Measurements from ENCODE around the gene SNRPD3. TPM values are rescaled to one million over a fixed set of nuclear protein-coding genes. Genes with fewer than 3 reads are reported as not detected.

Gene SNRPD3
- total and polyA plus RNA-seq, 4 donors, result 57.2 to 128 (median 85.9) TPM

DNA sequence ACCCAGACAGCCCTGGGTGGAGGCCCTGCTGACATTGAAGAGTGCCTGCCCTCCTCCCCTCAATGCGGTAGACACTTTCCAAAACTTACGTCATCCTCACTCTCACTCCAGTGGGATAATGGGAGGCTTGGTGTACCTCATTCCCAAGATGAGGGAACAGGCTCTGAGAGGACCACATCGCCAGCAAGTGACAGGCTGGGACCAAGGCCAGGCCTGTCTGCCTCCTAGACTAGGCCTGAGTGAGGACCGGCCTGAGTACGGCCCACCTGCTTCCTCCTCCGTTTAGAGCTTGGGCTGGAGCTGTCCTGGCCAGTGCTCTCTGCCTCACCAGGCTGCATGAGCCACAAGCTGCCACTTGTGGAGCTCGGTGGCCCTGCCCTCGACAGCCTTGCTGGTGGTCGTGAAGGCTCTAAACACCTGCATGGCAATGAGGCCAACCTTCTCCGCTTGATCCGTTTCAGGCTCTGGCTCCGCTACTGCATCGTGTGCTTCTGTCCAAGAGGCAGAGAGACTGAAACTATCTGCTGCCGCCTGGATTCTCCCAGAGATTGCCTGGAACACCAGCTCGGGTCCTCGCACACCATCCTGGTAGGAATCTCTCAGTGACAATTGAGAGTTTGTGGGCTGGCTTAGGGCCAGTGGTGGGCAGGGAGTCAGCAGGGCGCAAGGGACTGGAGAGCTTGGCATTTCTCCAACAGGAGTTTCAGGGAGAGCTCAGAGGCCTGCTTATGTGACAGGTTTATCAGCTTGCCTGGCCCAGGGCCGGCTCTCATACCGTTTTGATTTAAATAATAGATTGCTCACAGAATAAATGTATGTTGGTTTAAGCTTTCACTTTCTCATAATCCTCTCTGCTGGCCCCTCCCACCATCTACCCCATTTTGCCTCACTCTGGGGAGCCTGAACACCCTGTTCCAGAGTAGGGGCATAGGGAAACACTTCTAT, 27.7 kb downstream of the SNRPD3 start:
- DNase-seq (ENCODE audit: low spot score), result no peak
- TF ChIP-seq TAF1 (conservative IDR thresholded peaks at IDR 0.05) (no peak), GABPA (IDR thresholded peaks at IDR 0.05 in 1 of 2, conservative IDR thresholded peaks at IDR 0.05 in 1 of 2) (no peak), CTCF (IDR thresholded peaks at IDR 0.05; ENCODE audit: low read depth, low read length, missing input control) (no peak), FOXA2 (IDR thresholded peaks at IDR 0.05) (no peak), RAD21 (IDR thresholded peaks at IDR 0.05) (no peak)
- TF ChIP-seq, protein P1, sequence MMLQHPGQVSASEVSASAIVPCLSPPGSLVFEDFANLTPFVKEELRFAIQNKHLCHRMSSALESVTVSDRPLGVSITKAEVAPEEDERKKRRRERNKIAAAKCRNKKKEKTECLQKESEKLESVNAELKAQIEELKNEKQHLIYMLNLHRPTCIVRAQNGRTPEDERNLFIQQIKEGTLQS (IDR thresholded peaks at IDR 0.05), result no peak
- whole genome bisulfite sequencing, result 63% methylated on average over 19 of the region's 19 CpGs
- Histone ChIP-seq H3K4me3 (ENCODE audit: low read depth in 1 of 3, low read length in 3 of 3) (no peak overlapping the region), H3K36me3 (ENCODE audit: control insufficient read depth in 4 of 4, insufficient read depth in 3 of 4, low read depth in 1 of 4, low read length in 3 of 4) (peaks cover 0 to 24% (median 4%) of the 10 kb centered on the region in 4 donors), H3K27ac (ENCODE audit: low read depth in 1 of 2, low read length in 2 of 2) (peak overlapping the region in 1 of 2 donors; percentile 55), H3K9me3 (ENCODE audit: control insufficient read depth in 4 of 4, low read length in 3 of 4) (no peaks in the 10 kb centered on the region), H3K9ac (ENCODE audit: low read depth in 1 of 2, low read length in 2 of 2) (peak overlapping the region in 1 of 2 donors; percentile 17), H3K27me3 (ENCODE audit: control insufficient read depth in 4 of 4, insufficient read depth in 4 of 4, low read length in 3 of 4) (no peaks in the 10 kb centered on the region), H3K4me1 (ENCODE audit: control insufficient read depth in 4 of 4, insufficient read depth in 4 of 4, low read length in 3 of 4) (peaks cover 2 to 27% (median 12%) of the 10 kb centered on the region in 4 donors)

- no peak for DNase-seq (ENCODE audit: low spot score)
- Histone ChIP-seq H3K9me3 (ENCODE audit: control insufficient read depth in 4 of 4, low read length in 3 of 4) (no peaks in the 10 kb centered on the region), H3K27ac (ENCODE audit: low read depth in 1 of 2, low read length in 2 of 2) (peak overlapping the region in 1 of 2 donors; percentile 55), H3K9ac (ENCODE audit: low read depth in 1 of 2, low read length in 2 of 2) (peak overlapping the region in 1 of 2 donors; percentile 17), H3K4me3 (ENCODE audit: low read depth in 1 of 3, low read length in 3 of 3) (no peak overlapping the region), H3K36me3 (ENCODE audit: control insufficient read depth in 4 of 4, insufficient read depth in 3 of 4, low read depth in 1 of 4, low read length in 3 of 4) (peaks cover 0 to 30% (median 6%) of the 10 kb centered on the region in 4 donors), H3K4me1 (ENCODE audit: control insufficient read depth in 4 of 4, insufficient read depth in 4 of 4, low read length in 3 of 4) (peaks cover 2 to 20% (median 4%) of the 10 kb centered on the region in 4 donors), H3K27me3 (ENCODE audit: control insufficient read depth in 4 of 4, insufficient read depth in 4 of 4, low read length in 3 of 4) (no peaks in the 10 kb centered on the region)
- TF ChIP-seq RAD21 (IDR thresholded peaks at IDR 0.05), result no peak
- no peak for TF ChIP-seq YY1 (IDR thresholded peaks at IDR 0.05)
- TF ChIP-seq NR2F2 (IDR thresholded peaks at IDR 0.05), result no peak
- TF ChIP-seq, protein P1 (IDR thresholded peaks at IDR 0.05), result no peak
- TF ChIP-seq EGR1 (IDR thresholded peaks at IDR 0.05; ENCODE audit: low read depth in 2 of 2), result no peak
- TF ChIP-seq, protein P2, sequence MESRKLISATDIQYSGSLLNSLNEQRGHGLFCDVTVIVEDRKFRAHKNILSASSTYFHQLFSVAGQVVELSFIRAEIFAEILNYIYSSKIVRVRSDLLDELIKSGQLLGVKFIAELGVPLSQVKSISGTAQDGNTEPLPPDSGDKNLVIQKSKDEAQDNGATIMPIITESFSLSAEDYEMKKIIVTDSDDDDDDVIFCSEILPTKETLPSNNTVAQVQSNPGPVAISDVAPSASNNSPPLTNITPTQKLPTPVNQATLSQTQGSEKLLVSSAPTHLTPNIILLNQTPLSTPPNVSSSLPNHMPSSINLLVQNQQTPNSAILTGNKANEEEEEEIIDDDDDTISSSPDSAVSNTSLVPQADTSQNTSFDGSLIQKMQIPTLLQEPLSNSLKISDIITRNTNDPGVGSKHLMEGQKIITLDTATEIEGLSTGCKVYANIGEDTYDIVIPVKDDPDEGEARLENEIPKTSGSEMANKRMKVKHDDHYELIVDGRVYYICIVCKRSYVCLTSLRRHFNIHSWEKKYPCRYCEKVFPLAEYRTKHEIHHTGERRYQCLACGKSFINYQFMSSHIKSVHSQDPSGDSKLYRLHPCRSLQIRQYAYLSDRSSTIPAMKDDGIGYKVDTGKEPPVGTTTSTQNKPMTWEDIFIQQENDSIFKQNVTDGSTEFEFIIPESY (IDR thresholded peaks at IDR 0.05), result no peak
- TF ChIP-seq CTCF (IDR thresholded peaks at IDR 0.05; ENCODE audit: low read depth, low read length, missing input control), result no peak
- no peak for TF ChIP-seq REST (IDR thresholded peaks at IDR 0.05)
- no peak for TF ChIP-seq SP1 (IDR thresholded peaks at IDR 0.05)
- TF ChIP-seq HNF4G (IDR thresholded peaks at IDR 0.05), result no peak
- TF ChIP-seq FOXA2 (IDR thresholded peaks at IDR 0.05), result no peak
- TF ChIP-seq RXRA (IDR thresholded peaks at IDR 0.05), result no peak
- TF ChIP-seq FOXA1 (IDR thresholded peaks at IDR 0.05), result no peak
- TF ChIP-seq MAX (IDR thresholded peaks at IDR 0.05), result no peak
- TF ChIP-seq HNF4A (conservative IDR thresholded peaks at IDR 0.05), result no peak
- no peak for TF ChIP-seq GABPA (IDR thresholded peaks at IDR 0.05 in 1 of 2, conservative IDR thresholded peaks at IDR 0.05 in 1 of 2)
- TF ChIP-seq JUND (IDR thresholded peaks at IDR 0.05), result no peak
- TF ChIP-seq TAF1 (conservative IDR thresholded peaks at IDR 0.05), result no peak
- 95% methylated on average over 5 of the region's 5 CpGs for WGBS
Observed at GRCh38 chr22:24584166-24584790, 28.5 kb downstream of the SNRPD3 start.

All from liver (tissue), 9 donors.